ENCODE data around the gene C1orf232. TPM values are rescaled to one million over a fixed set of nuclear protein-coding genes. Genes with fewer than 3 reads are reported as not detected.

The C1orf232 gene
- total RNA-seq, 1 donor from 2014 or later = not detected

DNA sequence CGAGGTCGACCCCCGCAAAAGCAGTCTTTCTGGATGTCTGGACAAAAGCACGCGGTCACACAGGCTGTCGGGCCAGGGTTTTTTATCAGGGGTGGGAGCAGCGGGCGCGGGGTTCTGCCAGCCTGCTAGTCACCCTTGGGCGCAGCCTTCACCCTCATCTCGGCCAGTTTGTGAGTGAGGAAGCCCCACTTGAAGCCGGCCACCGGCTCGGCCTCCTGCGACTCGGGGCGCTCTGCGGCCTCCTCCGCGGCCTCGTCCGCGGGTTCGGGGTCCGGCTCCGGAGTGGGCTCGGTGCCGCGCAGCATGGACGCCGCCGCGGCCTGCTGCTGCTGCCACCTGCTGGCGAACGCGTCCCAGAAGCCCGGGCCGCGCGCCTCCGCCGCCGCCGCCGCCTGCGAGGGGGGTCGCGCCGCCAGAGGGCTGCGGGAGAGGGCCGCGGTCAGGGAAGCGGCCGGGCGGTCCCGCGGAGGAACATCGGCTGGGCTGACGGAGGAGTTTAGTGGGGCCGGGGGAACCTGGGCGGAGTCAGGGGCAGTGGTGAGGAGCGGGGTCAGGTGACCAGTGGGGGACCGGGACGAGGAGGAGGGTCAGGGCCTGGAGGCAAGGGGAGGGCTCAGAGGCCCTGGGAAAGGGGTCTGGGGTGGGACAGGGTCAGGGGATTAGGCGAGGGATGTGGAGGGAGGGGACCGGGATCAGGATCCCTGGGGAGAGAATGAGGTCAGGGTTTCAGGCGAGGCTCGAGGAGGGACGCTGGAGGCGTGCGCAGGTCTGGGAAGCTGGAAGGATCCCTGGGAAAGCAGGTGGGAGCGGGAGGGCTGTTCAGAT is 4.5 kb downstream of the C1orf232 start:
- Mint-ChIP-seq H3K27me3 (ENCODE audit: unreplicated experiment) (no peaks in the 10 kb centered on the region), H3K9me3 (ENCODE audit: unreplicated experiment) (no peaks in the 10 kb centered on the region), H3K4me3 (ENCODE audit: unreplicated experiment) (peak overlapping the region; percentile 63), H3K4me1 (ENCODE audit: unreplicated experiment) (peaks cover 16% of the 10 kb centered on the region), H3K36me3 (ENCODE audit: unreplicated experiment) (no peaks in the 10 kb centered on the region), H3K27ac (ENCODE audit: unreplicated experiment) (peak overlapping the region; percentile 38)
- no peak for DNase-seq (ENCODE audit: extremely low spot score, unreplicated experiment)
- TF ChIP-seq, protein P1, sequence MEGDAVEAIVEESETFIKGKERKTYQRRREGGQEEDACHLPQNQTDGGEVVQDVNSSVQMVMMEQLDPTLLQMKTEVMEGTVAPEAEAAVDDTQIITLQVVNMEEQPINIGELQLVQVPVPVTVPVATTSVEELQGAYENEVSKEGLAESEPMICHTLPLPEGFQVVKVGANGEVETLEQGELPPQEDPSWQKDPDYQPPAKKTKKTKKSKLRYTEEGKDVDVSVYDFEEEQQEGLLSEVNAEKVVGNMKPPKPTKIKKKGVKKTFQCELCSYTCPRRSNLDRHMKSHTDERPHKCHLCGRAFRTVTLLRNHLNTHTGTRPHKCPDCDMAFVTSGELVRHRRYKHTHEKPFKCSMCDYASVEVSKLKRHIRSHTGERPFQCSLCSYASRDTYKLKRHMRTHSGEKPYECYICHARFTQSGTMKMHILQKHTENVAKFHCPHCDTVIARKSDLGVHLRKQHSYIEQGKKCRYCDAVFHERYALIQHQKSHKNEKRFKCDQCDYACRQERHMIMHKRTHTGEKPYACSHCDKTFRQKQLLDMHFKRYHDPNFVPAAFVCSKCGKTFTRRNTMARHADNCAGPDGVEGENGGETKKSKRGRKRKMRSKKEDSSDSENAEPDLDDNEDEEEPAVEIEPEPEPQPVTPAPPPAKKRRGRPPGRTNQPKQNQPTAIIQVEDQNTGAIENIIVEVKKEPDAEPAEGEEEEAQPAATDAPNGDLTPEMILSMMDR (IDR thresholded peaks at IDR 0.05) = peak; percentile 86

GRCh38 chr1:26163684-26164035 is 5.1 kb downstream of the C1orf232 start:
- TF ChIP-seq, protein P1 (IDR thresholded peaks at IDR 0.05) = no peak
- DNase-seq (ENCODE audit: extremely low spot score, unreplicated experiment) = no peak
- Mint-ChIP-seq H3K9me3 (ENCODE audit: unreplicated experiment) (no peaks in the 10 kb centered on the region), H3K4me1 (ENCODE audit: unreplicated experiment) (peaks cover 16% of the 10 kb centered on the region), H3K27me3 (ENCODE audit: unreplicated experiment) (no peaks in the 10 kb centered on the region), H3K27ac (ENCODE audit: unreplicated experiment) (no peak overlapping the region), H3K4me3 (ENCODE audit: unreplicated experiment) (peak overlapping the region; percentile 14), H3K36me3 (ENCODE audit: unreplicated experiment) (no peaks in the 10 kb centered on the region)

DNA sequence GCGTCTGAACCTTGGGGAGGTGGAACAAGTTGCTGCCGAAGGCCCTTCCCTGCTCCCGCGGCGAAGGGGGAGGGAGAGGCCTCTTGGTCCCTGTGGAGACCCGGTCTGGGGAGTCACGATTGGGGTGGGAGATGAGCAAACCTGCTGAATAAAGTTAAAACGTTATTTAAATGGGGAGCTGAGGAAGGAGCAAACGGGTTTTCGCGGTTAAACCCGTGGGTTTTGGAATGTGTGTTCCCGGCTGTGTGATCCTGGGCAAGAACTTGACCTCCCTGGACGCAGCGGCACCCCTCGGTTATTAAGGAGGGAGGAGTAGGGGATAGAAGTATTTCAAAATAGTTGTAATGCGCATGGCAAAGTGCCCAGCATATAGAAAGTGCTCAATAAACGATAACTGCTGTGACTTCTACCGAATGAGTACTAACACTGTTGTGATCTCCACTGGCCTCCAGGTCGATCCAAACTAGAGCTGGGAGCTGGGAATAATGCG is 6.5 kb downstream of the C1orf232 start:
- H3K27me3 Mint-ChIP-seq (ENCODE audit: unreplicated experiment) = no peaks in the 10 kb centered on the region
- no peak for DNase-seq (ENCODE audit: extremely low spot score, unreplicated experiment)
- H3K36me3 Mint-ChIP-seq (ENCODE audit: unreplicated experiment) = no peaks in the 10 kb centered on the region
- H3K9me3 Mint-ChIP-seq (ENCODE audit: unreplicated experiment) = no peaks in the 10 kb centered on the region
- no peak overlapping the region for H3K27ac Mint-ChIP-seq (ENCODE audit: unreplicated experiment)
- peak overlapping the region; percentile 62 for H3K4me3 Mint-ChIP-seq (ENCODE audit: unreplicated experiment)
- peaks cover 16% of the 10 kb centered on the region for H3K4me1 Mint-ChIP-seq (ENCODE audit: unreplicated experiment)
- TF ChIP-seq, protein P1 (IDR thresholded peaks at IDR 0.05) = no peak

GRCh38 chr1:26161415-26162219 is 7.1 kb downstream of the C1orf232 start:
- Mint-ChIP-seq H3K9me3 (ENCODE audit: unreplicated experiment) (no peaks in the 10 kb centered on the region), H3K27me3 (ENCODE audit: unreplicated experiment) (no peaks in the 10 kb centered on the region), H3K4me3 (ENCODE audit: unreplicated experiment) (peak overlapping the region; percentile 62), H3K27ac (ENCODE audit: unreplicated experiment) (no peak overlapping the region), H3K36me3 (ENCODE audit: unreplicated experiment) (no peaks in the 10 kb centered on the region), H3K4me1 (ENCODE audit: unreplicated experiment) (peaks cover 18% of the 10 kb centered on the region)
- TF ChIP-seq, protein P1 (IDR thresholded peaks at IDR 0.05) = peak; percentile 37
- no peak for DNase-seq (ENCODE audit: extremely low spot score, unreplicated experiment)
